Activated gamma-delta T cell treated with Interleukin-2 at 50 U/mL for 16 hours (primary cell): ENCODE results near the gene HEATR5B.
A peak's percentile ranks its signal among the peaks of the same experiment; 100 is the strongest.
"Not testable (repeated sequence)": the region's sequence is repeated elsewhere in the genome, so short reads cannot be mapped to it uniquely, and the experiment has no call there.

Experiments
- DNase-seq: peaks from one replicate; pipeline ENCODE4 v3.0.0-alpha.2; 2020

HEATR5B gene

GRCh38 chr2:36976065-36976464 lies 108.1 kb downstream of the HEATR5B start:
- DNase-seq = no peak

- DNase-seq = no peak
These were observed 108.9 kb downstream of the HEATR5B start for GRCh38 chr2:36975306-36975705.

- DNase-seq = no peak
These were observed 110.9 kb downstream of the HEATR5B start for GRCh38 chr2:36973320-36973719.

GRCh38 chr2:36971990-36972389 lies 112.2 kb downstream of the HEATR5B start:
- no peak for DNase-seq

- DNase-seq = no peak
These were observed 116.8 kb downstream of the HEATR5B start for GRCh38 chr2:36967236-36967876.

GRCh38 chr2:36966370-36967235 lies 117.6 kb downstream of the HEATR5B start, which contains the start of gene STRN:
TSS of gene STRN (minus strand) at chr2:36966536. CDS start at chr2:36966463, 73 bp downstream.
- DNase-seq = peak; percentile 96

GRCh38 chr2:36965751-36966369 lies 118.3 kb downstream of the HEATR5B start:
- DNase-seq = peak; percentile 17

GRCh38 chr2:36965206-36965605 lies 119.0 kb downstream of the HEATR5B start:
- no peak for DNase-seq

- DNase-seq = no peak
These were observed 119.6 kb downstream of the HEATR5B start for GRCh38 chr2:36964496-36965058.

GRCh38 chr2:36963734-36964133 lies 120.4 kb downstream of the HEATR5B start:
- no peak for DNase-seq

GRCh38 chr2:36963106-36963505 lies 121.1 kb downstream of the HEATR5B start:
- no peak for DNase-seq

- no peak for DNase-seq
These were observed 123.4 kb downstream of the HEATR5B start for GRCh38 chr2:36960773-36961172.

GRCh38 chr2:36960005-36960675 lies 124.0 kb downstream of the HEATR5B start:
- no peak for DNase-seq

GRCh38 chr2:36954977-36955607 lies 129.1 kb downstream of the HEATR5B start:
- DNase-seq = no peak

GRCh38 chr2:36952748-36953197 lies 131.4 kb downstream of the HEATR5B start:
- DNase-seq = no peak

- no peak for DNase-seq
These were observed 132.6 kb downstream of the HEATR5B start for GRCh38 chr2:36951574-36951973.

- no peak for DNase-seq
These were observed 133.1 kb downstream of the HEATR5B start for GRCh38 chr2:36951027-36951518.

- no peak for DNase-seq
These were observed 134.3 kb downstream of the HEATR5B start for GRCh38 chr2:36949845-36950244.

GRCh38 chr2:36945240-36945639 lies 138.9 kb downstream of the HEATR5B start:
- DNase-seq = not testable (repeated sequence)

- no peak for DNase-seq
These were observed 142.3 kb downstream of the HEATR5B start for GRCh38 chr2:36941867-36942266.

GRCh38 chr2:36936526-36936925 lies 147.6 kb downstream of the HEATR5B start:
- DNase-seq = not testable (repeated sequence)

- not testable (repeated sequence) for DNase-seq
These were observed 152.5 kb downstream of the HEATR5B start for GRCh38 chr2:36931688-36932087.
